ENCODE results near the gene ALCAM.

DNA sequence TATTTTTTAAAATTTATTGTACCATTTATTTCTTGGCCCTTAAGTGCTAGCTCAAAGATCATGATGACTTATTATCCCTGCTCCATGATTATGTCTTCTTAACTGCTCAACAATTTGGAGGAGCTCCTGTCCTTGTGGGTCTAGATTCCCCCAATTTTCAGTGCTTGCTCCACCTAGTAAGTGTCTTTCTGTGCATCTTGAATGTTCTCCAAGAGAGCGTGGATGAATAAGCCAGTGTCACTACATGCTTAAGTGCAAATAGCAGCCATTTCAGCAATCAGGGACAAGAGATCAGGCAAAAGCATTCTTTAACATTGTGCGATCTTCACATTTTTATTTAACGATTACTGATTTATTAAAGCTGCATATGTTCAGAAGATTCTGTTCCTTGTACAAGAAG is 99.4 kb downstream of the ALCAM start:
- TF ChIP-seq, protein P1, sequence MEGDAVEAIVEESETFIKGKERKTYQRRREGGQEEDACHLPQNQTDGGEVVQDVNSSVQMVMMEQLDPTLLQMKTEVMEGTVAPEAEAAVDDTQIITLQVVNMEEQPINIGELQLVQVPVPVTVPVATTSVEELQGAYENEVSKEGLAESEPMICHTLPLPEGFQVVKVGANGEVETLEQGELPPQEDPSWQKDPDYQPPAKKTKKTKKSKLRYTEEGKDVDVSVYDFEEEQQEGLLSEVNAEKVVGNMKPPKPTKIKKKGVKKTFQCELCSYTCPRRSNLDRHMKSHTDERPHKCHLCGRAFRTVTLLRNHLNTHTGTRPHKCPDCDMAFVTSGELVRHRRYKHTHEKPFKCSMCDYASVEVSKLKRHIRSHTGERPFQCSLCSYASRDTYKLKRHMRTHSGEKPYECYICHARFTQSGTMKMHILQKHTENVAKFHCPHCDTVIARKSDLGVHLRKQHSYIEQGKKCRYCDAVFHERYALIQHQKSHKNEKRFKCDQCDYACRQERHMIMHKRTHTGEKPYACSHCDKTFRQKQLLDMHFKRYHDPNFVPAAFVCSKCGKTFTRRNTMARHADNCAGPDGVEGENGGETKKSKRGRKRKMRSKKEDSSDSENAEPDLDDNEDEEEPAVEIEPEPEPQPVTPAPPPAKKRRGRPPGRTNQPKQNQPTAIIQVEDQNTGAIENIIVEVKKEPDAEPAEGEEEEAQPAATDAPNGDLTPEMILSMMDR (IDR thresholded peaks at IDR 0.05) = no peak
- TF ChIP-seq POLR2A (IDR thresholded peaks at IDR 0.05) (no peak), POLR2AphosphoS5 (IDR thresholded peaks at IDR 0.05) (no peak), EP300 (IDR thresholded peaks at IDR 0.05; ENCODE audit: low read depth) (no peak)

Measured in transverse colon (tissue), 4 donors.